DLD1 (cell line): ENCODE measurements around the gene TBRG4.
"Not testable (repeated sequence)": the region's sequence is repeated elsewhere in the genome, so short reads cannot be mapped to it uniquely, and the experiment has no call there.

ENCODE experiments used
- in situ Hi-C: cut with HindIII; loops from 2 replicates; pipeline ENCODE4 v1.10.0; 2017; ENCODE audit warnings: low sequenced_read_pairs

The TBRG4 gene

GRCh38 chr7:45111298-45112223, at the start of gene TBRG4:
Gene TBRG4 (minus strand): TSS chr7:45111697. CDS start chr7:45109237, 2,460 bp downstream.
- in situ Hi-C loops = no loop called here

GRCh38 chr7:45161138-45161537, 49.6 kb upstream of the TBRG4 start:
- in situ Hi-C loops = no loop called here

DNA sequence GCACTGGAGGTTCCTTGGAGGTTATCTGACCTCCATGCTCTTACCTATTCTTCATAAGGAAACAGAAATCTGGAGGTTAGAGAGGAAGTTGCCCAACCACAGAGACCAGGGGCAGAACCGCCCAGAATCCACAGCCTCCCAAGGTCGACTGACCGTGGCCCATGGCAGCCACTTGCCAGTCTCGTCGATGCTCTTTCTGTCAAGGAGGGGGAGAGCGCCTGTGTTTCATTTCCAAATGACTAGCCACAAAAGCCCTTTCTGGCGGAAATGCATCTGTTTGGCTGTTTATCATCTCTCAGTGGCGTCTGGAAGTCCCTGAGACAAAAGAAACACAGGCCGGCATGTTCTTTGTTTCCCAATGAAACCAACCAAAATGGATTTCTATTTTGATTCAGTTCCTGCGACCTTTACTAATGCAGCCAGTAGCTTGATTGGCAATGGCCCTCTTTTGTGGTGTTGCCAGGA, 49.0 kb upstream of the TBRG4 start:
- in situ Hi-C loops = no loop called here

DNA sequence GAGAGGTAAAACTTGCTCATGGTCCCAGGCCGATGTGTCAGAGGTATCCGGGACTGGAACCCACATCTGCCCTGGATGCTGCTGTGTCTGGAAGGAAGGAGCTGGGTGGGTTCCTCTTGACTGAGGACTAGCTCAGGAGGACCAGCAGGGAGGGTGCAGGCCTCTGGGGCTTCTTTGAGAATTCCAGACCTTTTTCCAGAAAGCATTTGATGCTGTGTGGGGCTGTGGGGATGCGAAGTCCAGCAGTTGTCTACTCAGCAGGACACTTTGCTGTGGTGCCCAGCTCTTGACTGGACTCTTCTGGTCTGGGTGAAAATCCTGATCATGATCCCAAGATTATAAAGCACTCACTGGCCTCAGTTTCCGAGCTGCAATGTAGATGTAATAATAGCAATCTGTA, 47.8 kb upstream of the TBRG4 start:
- in situ Hi-C loops = no loop called here

- in situ Hi-C loops = no loop called here
Observed at GRCh38 chr7:45158471-45158870, 47.0 kb upstream of the TBRG4 start.

DNA sequence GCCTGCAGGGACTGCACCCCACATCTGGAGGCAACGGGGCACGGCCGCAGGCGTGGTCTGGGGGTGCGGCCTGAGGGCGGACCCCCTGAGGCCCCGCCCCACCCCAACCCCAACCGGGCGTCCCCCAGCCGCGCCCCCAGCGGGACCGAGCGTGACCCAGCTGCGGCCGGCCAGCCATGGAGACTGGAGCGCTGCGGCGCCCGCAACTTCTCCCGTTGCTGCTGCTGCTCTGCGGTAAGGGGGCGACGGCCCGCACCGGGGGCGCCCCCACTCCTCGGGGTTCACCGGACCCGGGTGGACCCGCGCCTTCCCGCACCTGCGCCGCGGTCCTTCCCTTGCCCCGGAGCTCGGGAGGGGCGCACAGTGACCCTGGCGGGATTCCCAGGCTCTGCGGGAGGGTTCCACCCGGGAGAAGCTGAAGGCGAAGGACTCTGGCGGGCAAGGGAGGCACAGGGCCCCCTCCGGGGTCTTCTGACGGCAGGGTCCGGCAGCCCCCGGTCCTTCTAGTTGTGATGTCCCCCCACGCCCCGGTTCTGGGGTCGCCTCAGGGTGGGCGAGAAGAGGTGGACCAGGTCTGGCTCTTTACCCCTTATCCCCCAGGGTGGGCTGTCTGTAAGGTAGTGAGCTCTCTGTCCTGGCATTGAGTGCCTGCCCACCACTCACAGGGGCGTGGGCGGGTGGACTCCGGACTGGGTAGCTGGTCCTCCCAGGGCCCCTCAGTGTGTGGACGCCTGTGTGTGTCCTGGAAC, 46.3 kb upstream of the TBRG4 start, which contains the start of gene RAMP3:
Gene RAMP3 (plus strand): TSS at position 139 of the 749 bp plus-strand sequence. CDS start 38 bp downstream, at position 177.
- in situ Hi-C loops = no loop called here

DNA sequence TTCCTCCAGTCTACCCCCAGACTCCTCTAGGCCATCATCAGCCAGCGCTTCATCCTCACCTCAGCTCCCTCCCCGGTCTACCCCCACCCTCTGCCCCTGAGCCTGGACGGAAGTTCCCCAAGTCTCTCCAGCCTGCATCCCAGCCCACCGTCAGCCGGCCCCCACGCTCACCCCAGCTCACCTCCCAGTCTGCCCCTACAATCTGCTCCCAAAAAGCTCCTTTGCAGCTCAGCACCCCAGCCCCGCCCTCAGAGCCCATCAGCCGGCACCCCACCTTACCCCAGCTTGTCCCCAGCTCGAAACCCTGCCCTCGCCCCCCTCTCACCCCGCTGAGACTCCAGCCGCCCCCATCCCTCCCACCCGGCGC, 45.8 kb upstream of the TBRG4 start:
- in situ Hi-C loops = no loop called here

- in situ Hi-C loops = no loop called here
Observed at GRCh38 chr7:45156516-45157272, 45.2 kb upstream of the TBRG4 start.

- in situ Hi-C loops = no loop called here
Observed at GRCh38 chr7:45155941-45156340, 44.4 kb upstream of the TBRG4 start.

DNA sequence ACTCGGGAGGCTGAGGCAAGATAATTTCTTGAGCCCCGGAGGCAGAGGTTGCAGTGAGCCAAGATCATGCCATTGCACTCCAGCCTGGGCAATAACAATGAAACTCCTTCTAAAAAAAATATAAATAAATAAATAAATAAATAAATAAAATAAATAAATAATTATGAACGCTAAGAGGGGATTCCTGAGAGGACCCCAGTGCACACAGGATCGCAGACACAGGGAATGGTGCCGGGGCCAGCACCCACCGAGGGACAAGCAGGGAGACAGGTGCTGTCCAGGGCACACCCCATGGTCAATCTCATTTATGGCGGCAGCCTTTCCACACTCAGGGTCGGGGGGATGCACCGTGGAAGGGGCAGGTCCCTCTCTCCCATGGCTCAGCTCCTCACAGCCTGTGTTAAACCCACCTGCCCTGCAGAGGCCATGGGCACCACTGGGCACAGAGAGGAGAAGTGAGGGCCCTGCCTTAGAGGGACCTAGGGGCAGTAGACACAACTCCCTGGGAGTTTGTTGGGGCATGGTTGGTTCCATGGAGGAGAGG, 43.9 kb upstream of the TBRG4 start:
- in situ Hi-C loops = no loop called here

DNA sequence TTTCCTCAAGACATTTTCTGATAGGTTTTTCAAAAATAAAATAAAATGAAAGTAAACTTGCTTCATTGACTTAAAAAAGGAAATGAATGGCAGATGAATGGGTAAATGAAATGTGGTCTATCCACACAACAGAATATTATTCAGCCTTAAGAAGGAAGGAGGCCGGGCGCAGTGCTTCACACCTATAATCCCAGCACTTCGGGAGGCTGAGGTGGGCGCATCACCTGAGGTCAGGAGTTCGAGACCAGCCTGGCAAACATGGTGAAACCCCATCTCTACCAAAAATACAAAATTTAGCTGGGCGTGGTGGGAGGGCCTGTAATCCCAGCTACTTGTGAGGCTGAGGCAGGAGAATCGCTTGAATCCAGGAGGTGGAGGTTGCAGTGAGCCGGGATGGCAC, 42.4 kb upstream of the TBRG4 start:
- in situ Hi-C loops = not testable (repeated sequence)

- in situ Hi-C loops = no loop called here
Observed at GRCh38 chr7:45153233-45153632, 41.7 kb upstream of the TBRG4 start.

DNA sequence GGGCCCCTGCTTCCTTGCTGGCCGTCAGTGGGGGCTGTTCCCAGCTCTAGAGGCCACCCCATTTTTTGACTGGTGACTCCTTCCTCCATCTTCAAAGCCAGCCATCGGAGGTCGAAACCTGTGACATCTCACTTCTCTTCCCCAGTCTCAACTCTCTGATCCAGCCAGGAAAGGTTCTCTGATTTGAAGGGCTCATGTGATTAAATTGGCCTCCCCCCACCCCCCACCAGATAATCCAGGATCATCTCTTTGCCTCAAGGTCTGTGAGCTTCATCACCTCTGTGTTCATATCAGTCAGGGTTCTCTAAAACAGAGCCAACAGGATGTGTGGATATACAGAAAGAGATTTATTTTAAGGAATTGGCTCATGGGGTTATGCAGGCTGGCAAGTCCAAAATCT, 40.5 kb upstream of the TBRG4 start:
- in situ Hi-C loops = no loop called here

GRCh38 chr7:45151131-45151684, 39.7 kb upstream of the TBRG4 start:
- in situ Hi-C loops = no loop called here

GRCh38 chr7:45150199-45150598, 38.7 kb upstream of the TBRG4 start:
- in situ Hi-C loops = no loop called here

GRCh38 chr7:45149606-45150005, 38.1 kb upstream of the TBRG4 start:
- in situ Hi-C loops = no loop called here

GRCh38 chr7:45148653-45148973, 37.1 kb upstream of the TBRG4 start:
- in situ Hi-C loops = no loop called here

DNA sequence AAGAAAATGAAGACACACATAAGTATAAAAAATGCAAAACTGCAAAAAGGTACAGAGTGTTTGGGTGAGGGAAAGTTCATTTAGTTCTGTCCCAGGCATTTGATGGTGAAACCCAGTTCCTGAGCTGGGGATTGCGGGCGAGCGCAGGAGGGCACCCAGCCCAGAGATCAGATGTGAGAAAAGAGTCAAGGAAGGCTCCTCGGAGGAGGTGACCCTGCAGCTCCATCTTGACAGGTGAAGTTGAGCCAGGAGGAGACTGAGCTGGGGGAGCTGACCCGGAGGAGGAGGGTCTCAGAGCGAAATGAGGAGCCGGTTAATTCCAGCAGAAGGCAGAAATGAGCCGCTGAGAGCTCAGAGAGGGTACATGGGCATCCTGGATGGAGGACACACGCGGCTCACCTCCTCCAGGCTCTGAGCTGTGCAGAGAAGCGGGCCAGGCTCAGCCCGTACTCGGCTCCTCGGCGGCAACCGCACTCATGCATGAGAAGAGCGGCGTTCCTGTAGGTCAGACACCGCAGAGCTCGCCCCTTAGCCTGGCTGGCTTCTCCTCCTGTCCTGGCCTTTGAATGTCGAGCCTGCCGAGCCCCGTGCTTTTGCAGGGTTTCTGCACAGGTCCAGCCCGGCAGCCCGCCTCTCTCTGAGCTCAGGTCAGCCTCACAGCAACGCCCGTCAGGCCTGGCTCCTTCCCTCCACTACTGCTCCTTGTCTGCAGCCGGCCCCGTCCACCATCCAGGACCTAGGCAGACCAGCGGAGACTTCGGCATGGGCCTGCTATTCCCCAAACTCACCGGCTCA, 36.6 kb upstream of the TBRG4 start:
- in situ Hi-C loops = no loop called here

- in situ Hi-C loops = no loop called here
Observed at GRCh38 chr7:45146531-45147379, 35.3 kb upstream of the TBRG4 start.
